Putamen (tissue), 1 donor: ENCODE data around the gene MATR3.
A peak's percentile ranks its signal among the peaks of the same experiment; 100 is the strongest.
"Not testable (repeated sequence)": the region's sequence is repeated elsewhere in the genome, so short reads cannot be mapped to it uniquely, and the experiment has no call there.

Experiments
- DNase-seq: peaks from one replicate; pipeline ENCODE4 v3.0.0-alpha.2; 2016; ENCODE audit warnings: low spot score

The MATR3 gene

GRCh38 chr5:139297439-139298133, 4.0 kb downstream of the MATR3 start:
- no peak for DNase-seq

- DNase-seq, result no peak
These were observed 4.7 kb downstream of the MATR3 start for GRCh38 chr5:139298242-139298641.

- no peak for DNase-seq
These were observed 5.9 kb downstream of the MATR3 start for GRCh38 chr5:139299486-139299885.

GRCh38 chr5:139301808-139302499, 8.4 kb downstream of the MATR3 start:
- DNase-seq, result no peak

- no peak for DNase-seq
These were observed 11.1 kb downstream of the MATR3 start for GRCh38 chr5:139304391-139305324.

GRCh38 chr5:139306197-139306596, 12.7 kb downstream of the MATR3 start:
- DNase-seq, result no peak

GRCh38 chr5:139306628-139307379, 13.3 kb downstream of the MATR3 start:
- DNase-seq, result no peak

- DNase-seq, result no peak
These were observed 15.3 kb downstream of the MATR3 start for GRCh38 chr5:139308797-139309196.

GRCh38 chr5:139310715-139311186, 17.2 kb downstream of the MATR3 start:
- not testable (repeated sequence) for DNase-seq

- DNase-seq, result no peak
These were observed 18.5 kb downstream of the MATR3 start for GRCh38 chr5:139312075-139312474.

- DNase-seq, result no peak
These were observed 20.7 kb downstream of the MATR3 start for GRCh38 chr5:139314276-139314675.

GRCh38 chr5:139315056-139315615, 21.6 kb downstream of the MATR3 start:
- no peak for DNase-seq

GRCh38 chr5:139335811-139336210, 42.3 kb downstream of the MATR3 start:
- DNase-seq, result no peak

- no peak for DNase-seq
These were observed 46.5 kb downstream of the MATR3 start for GRCh38 chr5:139340051-139340450.

GRCh38 chr5:139341187-139341688, 47.7 kb downstream of the MATR3 start:
- no peak for DNase-seq

- DNase-seq, result peak; percentile 97
These were observed 48.3 kb downstream of the MATR3 start, which contains the start of gene PAIP2 for GRCh38 chr5:139341689-139342422. Gene PAIP2 (plus strand): TSS chr5:139341854. CDS start chr5:139363785, 21,931 bp downstream.

- no peak for DNase-seq
These were observed 48.8 kb downstream of the MATR3 start for GRCh38 chr5:139342423-139342723.

- no peak for DNase-seq
These were observed 49.9 kb downstream of the MATR3 start for GRCh38 chr5:139343476-139343875.

GRCh38 chr5:139344177-139344576, 50.6 kb downstream of the MATR3 start:
- no peak for DNase-seq

GRCh38 chr5:139345442-139345841, 51.9 kb downstream of the MATR3 start:
- not testable (repeated sequence) for DNase-seq
